PC-3 (cell line): ENCODE measurements around the gene AUTS2. TPM values are rescaled to one million over a fixed set of nuclear protein-coding genes. Genes with fewer than 3 reads are reported as not detected.

Experiments used
- ATAC-seq: fragments of 200-7000 bp; cut with Tn5 transposase; 2 replicates; pipeline ENCODE4 v1.9.1; 2020; ENCODE audit warnings: mild to moderate bottlenecking, moderate library complexity
- BruUV-seq: library from RNA; stranded (reverse); fragments of 400-500 nt; replicated peaks from 2 replicates; lab custom pipeline; 2021; lab: Mats Ljungman, UMichigan
- CTCF ChIA-PET: fragments of 300-600 bp; sonication (Branson Sonifier 250); formaldehyde crosslinking; loops from one replicate; lab custom pipeline; 2022; ENCODE audit warnings: antibody characterized with exemption; lab: Charles Lee
- POLR2A ChIA-PET: fragments of 300-600 bp; sonication (Branson Sonifier 250); formaldehyde crosslinking; loops from one replicate; lab custom pipeline; 2022; ENCODE audit warnings: antibody characterized with exemption; ENCODE audit not compliant: unreplicated experiment; lab: Charles Lee
- DNase-seq: peaks from one replicate; pipeline ENCODE4 v3.0.0-alpha.2; 2015
- H2AFZ ChIP-seq: fragments of 300-600 bp; sonication (generic); 2 replicates; pipeline ENCODE4 v1.6.0; 2016; ENCODE audit warnings: antibody characterized with exemption, low read length
- H3F3A ChIP-seq: fragments of 300-600 bp; sonication (generic); one replicate; pipeline ENCODE4 v1.6.0; 2017; ENCODE audit warnings: antibody characterized with exemption, low read length, control low read depth, mild to moderate bottlenecking; ENCODE audit not compliant: unreplicated experiment
- H3K27ac ChIP-seq: fragments of 300-600 bp; sonication (generic); 2 replicates; pipeline ENCODE4 v1.5.1; 2016; ENCODE audit warnings: mild to moderate bottlenecking, low read length
- H3K27me3 ChIP-seq: fragments of 300-600 bp; sonication (generic); 2 replicates; pipeline ENCODE4 v1.6.1; 2016; ENCODE audit warnings: low read length, mixed read lengths
- H3K36me3 ChIP-seq: fragments of 300-600 bp; sonication (generic); 2 replicates; pipeline ENCODE4 v1.6.1; 2016; ENCODE audit warnings: low read depth, mixed run types, low read length, mixed read lengths
- H3K4me1 ChIP-seq: fragments of 300-600 bp; sonication (generic); 2 replicates; pipeline ENCODE4 v1.5.1; 2016; ENCODE audit warnings: low read length; ENCODE audit not compliant: insufficient read depth
- H3K4me2 ChIP-seq: fragments of 300-600 bp; sonication (generic); 2 replicates; pipeline ENCODE4 v1.6.0; 2016; ENCODE audit warnings: low read length
- H3K4me3 ChIP-seq: fragments of 300-600 bp; sonication (generic); 2 replicates; pipeline ENCODE4 v1.5.1; 2016; ENCODE audit warnings: mild to moderate bottlenecking, low read length, mixed read lengths
- H3K79me2 ChIP-seq: fragments of 300-600 bp; sonication (generic); 2 replicates; pipeline ENCODE4 v1.6.1; 2017; ENCODE audit warnings: low read length, mixed read lengths
- H3K9ac ChIP-seq: fragments of 300-600 bp; sonication (generic); 2 replicates; pipeline ENCODE4 v1.6.0; 2016; ENCODE audit warnings: mild to moderate bottlenecking, low read length
- H3K9me2 ChIP-seq: fragments of 300-600 bp; sonication (generic); replicated peaks from 2 replicates; pipeline ENCODE4 v1.6.1; 2016; ENCODE audit warnings: mixed run types, low read length, mixed read lengths
- H3K9me3 ChIP-seq: fragments of 300-600 bp; sonication (generic); 2 replicates; pipeline ENCODE4 v1.6.1; 2016; ENCODE audit warnings: low read length, mixed read lengths
- H4K20me1 ChIP-seq: fragments of 300-600 bp; sonication (generic); 2 replicates; pipeline ENCODE4 v1.6.1; 2016; ENCODE audit warnings: low read length, mixed read lengths
- CTCF ChIP-seq: fragments of 300-600 bp; sonication (generic); conservative IDR thresholded peaks from 2 replicates; pipeline ENCODE4 v1.5.1; 2017; ENCODE audit warnings: antibody characterized with exemption, low read depth, mild to moderate bottlenecking, low read length
- EZH2 ChIP-seq: fragments of 300-600 bp; sonication (generic); IDR thresholded peaks from one replicate; pipeline ENCODE4 v1.6.1; 2017; ENCODE audit warnings: antibody characterized with exemption, mild to moderate bottlenecking, low read length; ENCODE audit not compliant: unreplicated experiment
- EZH2phosphoT487 ChIP-seq: fragments of 300-600 bp; sonication (generic); IDR thresholded peaks from 2 replicates; pipeline ENCODE4 v1.6.1; 2018; ENCODE audit warnings: mild to moderate bottlenecking, antibody characterized with exemption, low read length, borderline replicate concordance
- intact Hi-C: fragments of 100-400 bp; cut with micrococcal nuclease; formaldehyde crosslinking; loops from 2 replicates; pipeline ENCODE4 v1.9.0; 2023
- total RNA-seq: library from RNA; depleted of rRNA; stranded (reverse); fragments of >200 nt; gene quantifications from 2 replicates; pipeline ENCODE4 v1.2.3, GENCODE V29; 2014

The AUTS2 gene
- total RNA-seq, 1 experiment from 2014 or later: not detected

GRCh38 chr7:70005480-70005879 is 407.2 kb downstream of the AUTS2 start:
- H3K36me3 ChIP-seq: no peaks in the 10 kb centered on the region
- H3K9me2 ChIP-seq: no peaks in the 10 kb centered on the region
- H3K4me2 ChIP-seq: no peak overlapping the region
- no peaks in the 10 kb centered on the region for H3K27me3 ChIP-seq
- no TSS peak for BruUV-seq
- no peaks in the 10 kb centered on the region for H4K20me1 ChIP-seq
- H3K9me3 ChIP-seq: no peaks in the 10 kb centered on the region
- H3K27ac ChIP-seq: no peak overlapping the region
- no peak overlapping the region for H3K9ac ChIP-seq
- ATAC-seq (no peak), DNase-seq (no peak)
- ChIA-PET POLR2A (no interaction called here), CTCF (no interaction called here)
- no peak overlapping the region for H3K4me3 ChIP-seq
- no peaks in the 10 kb centered on the region for H3K4me1 ChIP-seq
- intact Hi-C loops: no loop called here
- no peak for TF ChIP-seq CTCF
- no peak for TF ChIP-seq EZH2phosphoT487
- no peak for TF ChIP-seq EZH2
- no peaks in the 10 kb centered on the region for H3F3A ChIP-seq
- no peaks in the 10 kb centered on the region for H3K79me2 ChIP-seq
- no peak overlapping the region for H2AFZ ChIP-seq

DNA sequence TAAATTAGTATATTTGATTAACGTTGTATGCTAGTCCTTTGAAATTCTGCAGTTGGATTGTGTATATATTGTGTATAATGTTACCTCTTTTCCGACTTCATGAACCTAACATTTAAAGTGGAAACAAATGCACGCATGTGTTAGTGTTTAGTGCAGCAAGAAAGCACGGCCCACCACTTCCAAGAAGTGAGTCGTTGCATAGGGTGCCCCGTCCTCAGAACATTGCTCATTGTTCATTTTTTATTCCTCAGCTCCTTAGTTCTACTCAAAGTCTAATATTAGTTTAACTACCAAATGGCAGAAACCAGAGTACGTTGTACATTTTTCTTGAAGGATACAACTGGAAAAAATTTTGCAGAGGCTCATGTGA is 407.6 kb downstream of the AUTS2 start:
- H4K20me1 ChIP-seq: no peaks in the 10 kb centered on the region
- H3F3A ChIP-seq: no peaks in the 10 kb centered on the region
- H3K79me2 ChIP-seq: no peaks in the 10 kb centered on the region
- BruUV-seq: no TSS peak
- ATAC-seq (no peak), DNase-seq (no peak)
- intact Hi-C loops: no loop called here
- no peaks in the 10 kb centered on the region for H3K9me2 ChIP-seq
- H3K9me3 ChIP-seq: no peaks in the 10 kb centered on the region
- H2AFZ ChIP-seq: no peak overlapping the region
- no peak overlapping the region for H3K4me2 ChIP-seq
- CTCF ChIA-PET: no interaction called here
- no peaks in the 10 kb centered on the region for H3K36me3 ChIP-seq
- no peaks in the 10 kb centered on the region for H3K4me1 ChIP-seq
- H3K4me3 ChIP-seq: no peak overlapping the region
- no peaks in the 10 kb centered on the region for H3K27me3 ChIP-seq
- H3K27ac ChIP-seq: no peak overlapping the region
- POLR2A ChIA-PET: no interaction called here
- TF ChIP-seq EZH2 (no peak), CTCF (no peak), EZH2phosphoT487 (no peak)
- H3K9ac ChIP-seq: no peak overlapping the region

DNA sequence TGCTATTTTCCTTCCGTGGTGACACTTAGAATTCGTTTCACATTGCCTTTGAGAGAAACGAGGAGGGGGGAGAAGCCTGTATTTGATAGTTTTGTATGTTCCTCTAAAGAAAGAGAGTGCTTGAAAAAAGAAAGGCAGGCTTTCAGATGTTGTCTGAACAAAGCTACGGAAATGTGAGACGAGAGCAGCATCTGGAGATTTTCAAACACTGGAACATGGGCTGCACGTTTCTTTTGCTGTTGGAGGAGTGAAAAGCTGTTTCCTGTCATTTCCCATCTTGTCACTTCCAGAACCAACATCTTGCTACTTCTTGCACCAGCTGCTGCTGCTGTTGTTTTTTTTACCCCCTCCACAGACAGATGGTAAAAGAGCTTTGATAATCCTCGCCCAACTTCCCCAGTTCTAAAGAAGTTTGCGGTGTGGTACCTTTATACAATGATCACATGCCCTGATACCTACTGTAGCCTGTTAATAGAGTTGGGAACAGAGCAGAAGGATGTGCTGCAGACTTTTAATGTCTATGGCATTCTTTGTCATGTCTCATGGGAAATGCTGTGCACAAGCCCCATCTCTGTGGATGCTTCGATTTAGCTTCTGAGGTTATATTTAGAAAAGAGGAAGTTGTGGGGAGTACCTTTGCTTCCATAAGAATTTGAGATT is 408.1 kb downstream of the AUTS2 start:
- BruUV-seq: no TSS peak
- POLR2A ChIA-PET: no interaction called here
- H3F3A ChIP-seq: no peaks in the 10 kb centered on the region
- no peaks in the 10 kb centered on the region for H4K20me1 ChIP-seq
- no peaks in the 10 kb centered on the region for H3K79me2 ChIP-seq
- intact Hi-C loops: no loop called here
- no peak overlapping the region for H2AFZ ChIP-seq
- no peak overlapping the region for H3K27ac ChIP-seq
- no peak overlapping the region for H3K9ac ChIP-seq
- ATAC-seq: no peak
- H3K4me1 ChIP-seq: no peaks in the 10 kb centered on the region
- CTCF ChIA-PET: no interaction called here
- no peaks in the 10 kb centered on the region for H3K36me3 ChIP-seq
- H3K9me2 ChIP-seq: no peaks in the 10 kb centered on the region
- no peak for DNase-seq
- H3K4me2 ChIP-seq: no peak overlapping the region
- no peaks in the 10 kb centered on the region for H3K9me3 ChIP-seq
- no peak overlapping the region for H3K4me3 ChIP-seq
- no peak for TF ChIP-seq CTCF
- no peak for TF ChIP-seq EZH2phosphoT487
- no peaks in the 10 kb centered on the region for H3K27me3 ChIP-seq
